IMR-90 (cell line): ENCODE results near the gene CDK10.

Experiments used
- CEBPB ChIP-seq: IDR thresholded peaks from 2 replicates; pipeline ENCODE4 v1.6.1; 2012; ENCODE audit warnings: low read depth, low read length, improper control_type of control experiment
- FOS ChIP-seq: fragments of 150-350 bp; IDR thresholded peaks from 2 replicates; pipeline ENCODE4 v1.6.1; 2016; ENCODE audit warnings: low read depth, low read length
- MAFK ChIP-seq: IDR thresholded peaks from 2 replicates; pipeline ENCODE4 v1.6.1; 2012; ENCODE audit warnings: low read depth, low read length, improper control_type of control experiment
- MAZ ChIP-seq: IDR thresholded peaks from 2 replicates; pipeline ENCODE4 v1.6.1; 2012; ENCODE audit warnings: low read depth, mild to moderate bottlenecking, low read length, improper control_type of control experiment, moderate library complexity, borderline replicate concordance
- MXI1 ChIP-seq: IDR thresholded peaks from 2 replicates; pipeline ENCODE4 v1.6.1; 2012; ENCODE audit warnings: low read depth, mild to moderate bottlenecking, low read length, moderate library complexity, borderline replicate concordance
- POLR2A ChIP-seq: IDR thresholded peaks from 2 replicates; pipeline ENCODE4 v1.6.1; 2012; ENCODE audit warnings: mild to moderate bottlenecking, low read depth, low read length
- RFX5 ChIP-seq: IDR thresholded peaks from 2 replicates; pipeline ENCODE4 v1.8.0; 2012; ENCODE audit warnings: low read depth, mild to moderate bottlenecking, low read length, moderate library complexity
- SMC3 ChIP-seq: fragments of 150-350 bp; IDR thresholded peaks from 2 replicates; pipeline ENCODE4 v1.6.1; 2016; ENCODE audit warnings: low read depth, mild to moderate bottlenecking, antibody characterized with exemption, low read length, moderate library complexity
- TF ChIP-seq, protein P1 (sequence below): conservative IDR thresholded peaks from 2 replicates; pipeline ENCODE4 v1.5.1; 2012; ENCODE audit warnings: mild to moderate bottlenecking, low read depth, low read length, improper control_type of control experiment
- TF ChIP-seq, protein P2 (sequence below): fragments of 150-350 bp; IDR thresholded peaks from 2 replicates; pipeline ENCODE4 v1.6.1; 2017; ENCODE audit warnings: mild to moderate bottlenecking, antibody characterized with exemption, low read length, low read depth
- TF ChIP-seq, protein P3 (sequence below): fragments of 150-350 bp; IDR thresholded peaks from 2 replicates; pipeline ENCODE4 v1.6.1; 2016; ENCODE audit warnings: low read depth, mild to moderate bottlenecking, low read length, moderate library complexity, borderline replicate concordance

DNA sequence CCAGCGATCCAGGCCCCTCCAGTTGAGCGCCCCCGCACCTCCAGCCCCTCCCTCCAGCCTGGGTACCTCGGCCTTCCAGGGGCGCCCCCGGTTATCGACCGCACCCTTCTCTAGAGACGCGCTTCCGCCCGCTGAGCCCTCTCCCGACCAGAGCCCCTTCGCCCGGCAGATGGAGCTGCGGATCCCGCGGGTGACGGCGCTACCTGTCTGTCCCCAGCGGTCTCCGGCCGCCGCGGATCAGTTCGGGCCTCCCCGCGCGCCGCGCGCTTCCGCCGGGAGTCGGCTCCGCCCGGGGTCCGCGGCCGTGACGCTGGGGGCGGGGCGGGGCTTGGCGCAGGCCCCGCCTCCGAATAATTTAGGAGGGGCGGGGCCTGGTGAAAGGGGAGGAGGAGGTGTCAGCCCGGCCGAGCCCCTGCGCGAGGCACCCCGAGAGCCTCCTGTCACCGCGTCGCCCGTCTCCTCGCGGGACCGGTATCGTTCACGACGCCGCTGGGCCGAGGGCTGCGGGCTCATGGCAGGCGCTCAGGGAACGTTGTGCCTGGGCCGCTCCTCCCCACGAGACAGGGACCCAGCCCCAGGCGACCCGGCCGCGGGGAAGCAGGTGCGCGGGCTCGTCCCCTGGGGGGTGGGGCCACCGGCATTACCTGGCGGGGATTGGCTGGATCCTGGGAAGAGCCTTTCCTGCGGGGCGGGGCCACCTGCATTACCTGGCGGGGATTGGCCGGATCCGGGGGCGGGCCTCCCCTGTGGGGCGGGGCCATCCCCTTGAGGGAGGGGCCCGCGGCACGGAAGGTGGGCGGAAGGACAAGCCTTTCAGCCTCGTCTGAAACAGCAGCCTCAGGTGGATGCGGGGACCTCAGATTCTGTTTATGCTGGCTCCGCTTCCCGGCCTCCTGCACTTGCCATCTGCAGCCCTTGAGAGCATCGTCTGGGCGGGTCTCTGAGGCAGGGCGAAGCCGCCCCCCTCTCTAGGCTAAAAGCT, 15.2 kb downstream of the CDK10 start, which contains the start of gene SPATA2L:
- peak; percentile 78 for TF ChIP-seq POLR2A
- TF ChIP-seq, protein P1, sequence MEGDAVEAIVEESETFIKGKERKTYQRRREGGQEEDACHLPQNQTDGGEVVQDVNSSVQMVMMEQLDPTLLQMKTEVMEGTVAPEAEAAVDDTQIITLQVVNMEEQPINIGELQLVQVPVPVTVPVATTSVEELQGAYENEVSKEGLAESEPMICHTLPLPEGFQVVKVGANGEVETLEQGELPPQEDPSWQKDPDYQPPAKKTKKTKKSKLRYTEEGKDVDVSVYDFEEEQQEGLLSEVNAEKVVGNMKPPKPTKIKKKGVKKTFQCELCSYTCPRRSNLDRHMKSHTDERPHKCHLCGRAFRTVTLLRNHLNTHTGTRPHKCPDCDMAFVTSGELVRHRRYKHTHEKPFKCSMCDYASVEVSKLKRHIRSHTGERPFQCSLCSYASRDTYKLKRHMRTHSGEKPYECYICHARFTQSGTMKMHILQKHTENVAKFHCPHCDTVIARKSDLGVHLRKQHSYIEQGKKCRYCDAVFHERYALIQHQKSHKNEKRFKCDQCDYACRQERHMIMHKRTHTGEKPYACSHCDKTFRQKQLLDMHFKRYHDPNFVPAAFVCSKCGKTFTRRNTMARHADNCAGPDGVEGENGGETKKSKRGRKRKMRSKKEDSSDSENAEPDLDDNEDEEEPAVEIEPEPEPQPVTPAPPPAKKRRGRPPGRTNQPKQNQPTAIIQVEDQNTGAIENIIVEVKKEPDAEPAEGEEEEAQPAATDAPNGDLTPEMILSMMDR, result peak; percentile 27
- TF ChIP-seq, protein P2, sequence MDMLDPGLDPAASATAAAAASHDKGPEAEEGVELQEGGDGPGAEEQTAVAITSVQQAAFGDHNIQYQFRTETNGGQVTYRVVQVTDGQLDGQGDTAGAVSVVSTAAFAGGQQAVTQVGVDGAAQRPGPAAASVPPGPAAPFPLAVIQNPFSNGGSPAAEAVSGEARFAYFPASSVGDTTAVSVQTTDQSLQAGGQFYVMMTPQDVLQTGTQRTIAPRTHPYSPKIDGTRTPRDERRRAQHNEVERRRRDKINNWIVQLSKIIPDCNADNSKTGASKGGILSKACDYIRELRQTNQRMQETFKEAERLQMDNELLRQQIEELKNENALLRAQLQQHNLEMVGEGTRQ, result no peak
- no peak for TF ChIP-seq MAFK
- TF ChIP-seq FOS, result no peak
- 0 out of 2 replicates have a peak, but pooled peaks have one; percentile 14 for TF ChIP-seq SMC3
- TF ChIP-seq, protein P3, sequence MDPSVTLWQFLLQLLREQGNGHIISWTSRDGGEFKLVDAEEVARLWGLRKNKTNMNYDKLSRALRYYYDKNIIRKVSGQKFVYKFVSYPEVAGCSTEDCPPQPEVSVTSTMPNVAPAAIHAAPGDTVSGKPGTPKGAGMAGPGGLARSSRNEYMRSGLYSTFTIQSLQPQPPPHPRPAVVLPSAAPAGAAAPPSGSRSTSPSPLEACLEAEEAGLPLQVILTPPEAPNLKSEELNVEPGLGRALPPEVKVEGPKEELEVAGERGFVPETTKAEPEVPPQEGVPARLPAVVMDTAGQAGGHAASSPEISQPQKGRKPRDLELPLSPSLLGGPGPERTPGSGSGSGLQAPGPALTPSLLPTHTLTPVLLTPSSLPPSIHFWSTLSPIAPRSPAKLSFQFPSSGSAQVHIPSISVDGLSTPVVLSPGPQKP, result no peak
- TF ChIP-seq MXI1, result 0 out of 2 replicates have a peak, but pooled peaks have one; percentile 24
- peak; percentile 57; the same call in 1 of the 2 replicates for TF ChIP-seq MAZ
- TF ChIP-seq CEBPB, result no peak
- no peak for TF ChIP-seq RFX5
